SK-N-SH (cell line): ENCODE data around the gene CTDP1.

ENCODE experiments used
- EZH2phosphoT487 ChIP-seq: fragments of 200-600 bp; sonication (generic); IDR thresholded peaks from 2 replicates; pipeline ENCODE4 v1.6.1; 2017; ENCODE audit warnings: low read depth, mixed run types, mild to moderate bottlenecking, antibody characterized with exemption, moderate library complexity, borderline replicate concordance
- POLR2AphosphoS5 ChIP-seq: IDR thresholded peaks from 2 replicates; pipeline ENCODE4 v1.6.1; 2012; ENCODE audit warnings: low read depth, low read length

- TF ChIP-seq EZH2phosphoT487, result no peak
- TF ChIP-seq POLR2AphosphoS5, result no peak
Observed at GRCh38 chr18:79789091-79789891, 109.7 kb downstream of the CTDP1 start.
